Neural progenitor cell (in vitro differentiated cells): Measurements from ENCODE around the gene EEF1G.

Experiments used
- EZH2 ChIP-seq: fragments of 200-600 bp; sonication (generic); IDR thresholded peaks from 2 replicates; pipeline ENCODE4 v1.6.1; 2017; ENCODE audit warnings: antibody characterized with exemption, mild to moderate bottlenecking, moderate library complexity
- TF ChIP-seq, protein P1 (sequence below): fragments of 200-600 bp; sonication (generic); IDR thresholded peaks from 2 replicates; pipeline ENCODE4 v1.5.1; 2017; ENCODE audit warnings: antibody characterized with exemption, mild to moderate bottlenecking

DNA sequence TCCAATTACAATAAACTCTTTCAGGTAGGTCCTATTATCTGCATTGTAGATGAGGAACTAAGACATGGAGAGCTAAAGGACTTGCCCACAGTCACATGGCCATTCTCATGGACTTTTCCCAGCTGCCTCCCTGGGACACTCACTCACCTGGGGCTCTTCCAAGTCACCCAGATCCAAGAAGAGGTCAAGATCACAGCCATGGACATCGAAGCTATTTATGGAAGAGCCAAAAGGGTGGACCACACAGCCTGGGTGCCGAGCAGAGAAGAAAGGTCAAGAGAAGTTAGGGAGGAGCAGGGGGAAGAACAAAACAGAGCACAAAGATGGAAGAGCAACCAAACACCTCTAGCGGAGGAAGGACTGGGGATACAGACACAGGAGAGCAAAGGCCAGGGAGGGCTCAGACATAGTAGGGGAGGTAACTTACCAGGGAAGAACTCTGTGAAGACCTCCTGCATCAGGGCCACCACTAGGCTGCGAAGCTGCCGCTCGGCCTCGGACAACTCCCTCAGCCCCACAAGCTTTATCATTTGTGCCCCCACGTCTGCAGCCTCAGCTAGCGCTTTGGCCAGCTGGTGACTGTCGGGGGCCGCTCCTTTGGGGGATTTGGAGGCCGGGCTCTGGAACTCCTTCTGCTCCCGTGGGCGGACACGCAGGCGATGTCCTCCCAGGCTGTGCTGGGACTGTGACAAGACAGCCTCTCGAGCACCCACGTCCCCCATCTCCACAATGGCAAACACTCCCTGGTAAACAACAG lies 7.4 kb upstream of the EEF1G start:
- TF ChIP-seq, protein P1, sequence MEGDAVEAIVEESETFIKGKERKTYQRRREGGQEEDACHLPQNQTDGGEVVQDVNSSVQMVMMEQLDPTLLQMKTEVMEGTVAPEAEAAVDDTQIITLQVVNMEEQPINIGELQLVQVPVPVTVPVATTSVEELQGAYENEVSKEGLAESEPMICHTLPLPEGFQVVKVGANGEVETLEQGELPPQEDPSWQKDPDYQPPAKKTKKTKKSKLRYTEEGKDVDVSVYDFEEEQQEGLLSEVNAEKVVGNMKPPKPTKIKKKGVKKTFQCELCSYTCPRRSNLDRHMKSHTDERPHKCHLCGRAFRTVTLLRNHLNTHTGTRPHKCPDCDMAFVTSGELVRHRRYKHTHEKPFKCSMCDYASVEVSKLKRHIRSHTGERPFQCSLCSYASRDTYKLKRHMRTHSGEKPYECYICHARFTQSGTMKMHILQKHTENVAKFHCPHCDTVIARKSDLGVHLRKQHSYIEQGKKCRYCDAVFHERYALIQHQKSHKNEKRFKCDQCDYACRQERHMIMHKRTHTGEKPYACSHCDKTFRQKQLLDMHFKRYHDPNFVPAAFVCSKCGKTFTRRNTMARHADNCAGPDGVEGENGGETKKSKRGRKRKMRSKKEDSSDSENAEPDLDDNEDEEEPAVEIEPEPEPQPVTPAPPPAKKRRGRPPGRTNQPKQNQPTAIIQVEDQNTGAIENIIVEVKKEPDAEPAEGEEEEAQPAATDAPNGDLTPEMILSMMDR = no peak
- no peak for TF ChIP-seq EZH2
